Activated CD8-positive, alpha-beta memory T cell treated with anti-CD3 and anti-CD28 coated beads, Interleukin-2, amount 50 U/mL, for 1 hour (primary cell): ENCODE measurements around the gene BTF3L4.
"Not testable (repeated sequence)": the region's sequence is repeated elsewhere in the genome, so short reads cannot be mapped to it uniquely, and the experiment has no call there.

Experiments used
- DNase-seq: peaks from one replicate; pipeline ENCODE4 v3.0.0-alpha.2; 2020; ENCODE audit errors: extremely low read depth

The BTF3L4 gene

GRCh38 chr1:52056163-52056936 lies at the start of gene BTF3L4:
BTF3L4 (plus strand) TSS chr1:52056295; CDS start chr1:52059848, 3,553 bp downstream.
- DNase-seq, result peak; percentile 81

- DNase-seq, result no peak
These were observed 48.7 kb upstream of the BTF3L4 start for GRCh38 chr1:52007215-52008002.

GRCh38 chr1:52008071-52008809 lies 47.9 kb upstream of the BTF3L4 start:
- no peak for DNase-seq

- no peak for DNase-seq
These were observed 34.0 kb upstream of the BTF3L4 start for GRCh38 chr1:52022133-52022532.

GRCh38 chr1:52026278-52026677 lies 29.8 kb upstream of the BTF3L4 start:
- DNase-seq, result no peak

GRCh38 chr1:52028328-52028727 lies 27.8 kb upstream of the BTF3L4 start:
- no peak for DNase-seq

- not testable (repeated sequence) for DNase-seq
These were observed 27.3 kb upstream of the BTF3L4 start for GRCh38 chr1:52028839-52029238.

GRCh38 chr1:52032124-52032784 lies 23.8 kb upstream of the BTF3L4 start:
- DNase-seq, result no peak

- DNase-seq, result no peak
These were observed 23.3 kb upstream of the BTF3L4 start for GRCh38 chr1:52032785-52033131.

- DNase-seq, result peak; percentile 81
These were observed 22.7 kb upstream of the BTF3L4 start, which contains the start of gene KTI12 for GRCh38 chr1:52033190-52034049. KTI12 (minus strand) TSS chr1:52033810; CDS start chr1:52033761, 49 bp downstream.

- DNase-seq, result no peak
These were observed 22.1 kb upstream of the BTF3L4 start for GRCh38 chr1:52034050-52034384.

- DNase-seq, result no peak
These were observed 18.7 kb upstream of the BTF3L4 start for GRCh38 chr1:52037402-52037814.

GRCh38 chr1:52037909-52038308 lies 18.2 kb upstream of the BTF3L4 start:
- no peak for DNase-seq

- no peak for DNase-seq
These were observed 14.4 kb upstream of the BTF3L4 start for GRCh38 chr1:52041551-52042185.

- DNase-seq, result no peak
These were observed 10.9 kb upstream of the BTF3L4 start for GRCh38 chr1:52045236-52045635.

GRCh38 chr1:52045666-52046195 lies 10.4 kb upstream of the BTF3L4 start:
- DNase-seq, result not testable (repeated sequence)

GRCh38 chr1:52049337-52049736 lies 6.8 kb upstream of the BTF3L4 start:
- not testable (repeated sequence) for DNase-seq

- no peak for DNase-seq
These were observed 2.2 kb upstream of the BTF3L4 start for GRCh38 chr1:52053862-52054261.

GRCh38 chr1:52054496-52055065 lies 1.5 kb upstream of the BTF3L4 start:
- no peak for DNase-seq
